ENCODE measurements around the gene RHOXF1.
"Not testable (repeated sequence)": the region's sequence is repeated elsewhere in the genome, so short reads cannot be mapped to it uniquely, and the experiment has no call there.

RHOXF1 gene

GRCh38 chrX:120115438-120115963 is at the start of gene RHOXF1:
Gene RHOXF1 (minus strand): TSS chrX:120115913. CDS start chrX:120115862, 51 bp downstream.
- no peak for DNase-seq

DNA sequence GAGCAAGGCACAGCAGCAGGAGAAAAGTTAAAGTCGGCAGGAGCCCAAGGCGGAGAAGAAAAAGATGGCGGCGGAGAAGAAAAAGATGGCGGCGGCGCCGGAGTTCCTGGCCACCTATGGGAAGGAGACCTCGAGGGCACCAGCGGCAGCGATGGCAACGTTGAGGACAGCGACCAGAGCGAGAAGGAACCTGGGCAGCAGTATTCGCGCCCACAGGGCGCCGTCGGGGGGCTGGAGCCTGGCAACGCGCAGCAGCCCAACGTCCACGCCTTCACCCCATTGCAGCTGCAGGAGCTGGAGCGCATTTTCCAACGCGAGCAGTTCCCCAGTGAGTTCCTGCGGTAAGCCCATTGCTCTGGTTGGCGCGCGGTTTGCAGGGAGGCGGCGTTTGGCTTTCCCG is 43.4 kb upstream of the RHOXF1 start:
- not testable (repeated sequence) for DNase-seq

- DNase-seq = not testable (repeated sequence)
Observed at GRCh38 chrX:120158313-120158712, 42.6 kb upstream of the RHOXF1 start, which contains the start of gene RHOXF2. Gene RHOXF2 (plus strand): TSS chrX:120158613. CDS start chrX:120158751, 138 bp downstream.

DNA sequence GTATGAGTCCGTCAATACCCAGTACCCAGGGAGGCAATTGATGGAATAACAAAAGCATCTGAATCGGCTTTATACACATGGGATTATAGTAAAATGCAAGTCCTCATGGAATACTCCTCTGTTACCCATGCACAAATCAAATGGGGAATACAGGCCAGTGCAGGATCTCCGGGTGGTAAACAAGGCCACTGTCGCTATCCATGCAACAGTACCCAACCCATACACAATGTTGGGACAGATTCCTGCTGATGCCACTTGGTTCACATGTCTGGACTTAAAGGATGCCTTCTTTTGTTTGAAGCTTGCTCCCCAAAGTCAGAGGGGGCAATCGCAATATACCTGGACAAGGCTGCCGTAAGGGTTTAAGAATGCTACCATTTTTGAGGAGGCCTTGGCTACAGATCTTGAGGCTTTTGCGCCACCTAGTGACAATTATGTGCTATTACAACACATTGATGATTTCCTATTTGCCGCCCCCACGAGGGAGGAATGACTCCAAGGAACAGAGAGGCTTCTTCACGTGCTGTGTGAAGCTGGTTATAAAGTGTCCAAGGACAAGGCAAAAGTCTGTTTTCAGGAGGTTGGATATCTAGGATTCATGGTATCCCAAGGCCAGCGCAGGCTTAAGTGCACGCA is 34.5 kb upstream of the RHOXF1 start:
- DNase-seq = not testable (repeated sequence)

GRCh38 chrX:120147537-120147936 is 31.8 kb upstream of the RHOXF1 start:
- DNase-seq = no peak

DNA sequence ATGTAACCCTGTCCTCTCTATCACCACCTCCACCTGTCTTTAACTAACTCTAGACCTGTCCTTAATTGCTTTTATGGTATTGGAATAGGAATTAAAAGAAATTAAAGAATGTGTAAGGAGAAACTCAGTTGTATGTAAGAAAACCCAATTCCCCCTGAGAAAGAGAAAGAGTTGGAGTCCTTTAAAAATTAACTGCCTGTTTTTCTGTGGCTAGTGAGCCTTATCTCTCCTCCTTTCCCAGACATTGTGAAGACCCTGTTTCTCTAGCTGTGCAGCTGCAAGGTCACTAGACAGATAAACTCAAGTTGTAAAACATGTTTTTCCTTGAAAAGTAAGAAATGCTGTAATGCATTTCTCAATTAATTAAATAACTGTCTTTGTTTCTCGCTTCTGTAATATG is 30.6 kb upstream of the RHOXF1 start:
- DNase-seq = not testable (repeated sequence)

DNA sequence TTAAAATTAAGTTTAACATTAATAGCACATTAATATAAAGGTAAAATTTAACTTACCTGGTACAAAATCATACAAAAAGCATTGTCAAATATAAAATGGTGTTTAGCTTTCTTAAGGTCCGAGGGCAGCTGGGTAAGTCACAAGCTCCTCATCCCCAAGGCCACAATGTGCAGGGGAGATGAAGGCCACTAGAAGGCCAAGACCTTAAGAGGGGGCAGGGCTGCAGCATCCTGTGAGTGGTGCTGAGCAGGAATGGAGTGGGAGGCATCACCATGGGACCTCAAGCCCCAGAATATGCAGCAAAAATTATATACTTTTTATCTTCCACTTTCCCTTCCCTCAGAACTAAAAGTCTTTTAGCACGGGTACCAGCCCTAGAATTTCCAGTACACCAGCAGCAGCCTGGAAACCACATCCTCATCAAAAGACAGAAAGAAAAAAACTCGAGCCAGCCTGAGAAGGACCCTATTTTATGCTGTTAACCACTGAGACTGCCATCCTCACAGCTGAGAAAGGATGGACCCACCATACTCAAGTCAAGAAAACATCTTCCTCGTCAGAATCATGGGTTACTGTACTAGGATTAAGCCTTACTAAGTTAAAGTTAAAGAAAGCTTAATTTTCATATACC is 29.7 kb upstream of the RHOXF1 start:
- no peak for DNase-seq

GRCh38 chrX:120144178-120144844 is 28.6 kb upstream of the RHOXF1 start:
- no peak for DNase-seq

DNA sequence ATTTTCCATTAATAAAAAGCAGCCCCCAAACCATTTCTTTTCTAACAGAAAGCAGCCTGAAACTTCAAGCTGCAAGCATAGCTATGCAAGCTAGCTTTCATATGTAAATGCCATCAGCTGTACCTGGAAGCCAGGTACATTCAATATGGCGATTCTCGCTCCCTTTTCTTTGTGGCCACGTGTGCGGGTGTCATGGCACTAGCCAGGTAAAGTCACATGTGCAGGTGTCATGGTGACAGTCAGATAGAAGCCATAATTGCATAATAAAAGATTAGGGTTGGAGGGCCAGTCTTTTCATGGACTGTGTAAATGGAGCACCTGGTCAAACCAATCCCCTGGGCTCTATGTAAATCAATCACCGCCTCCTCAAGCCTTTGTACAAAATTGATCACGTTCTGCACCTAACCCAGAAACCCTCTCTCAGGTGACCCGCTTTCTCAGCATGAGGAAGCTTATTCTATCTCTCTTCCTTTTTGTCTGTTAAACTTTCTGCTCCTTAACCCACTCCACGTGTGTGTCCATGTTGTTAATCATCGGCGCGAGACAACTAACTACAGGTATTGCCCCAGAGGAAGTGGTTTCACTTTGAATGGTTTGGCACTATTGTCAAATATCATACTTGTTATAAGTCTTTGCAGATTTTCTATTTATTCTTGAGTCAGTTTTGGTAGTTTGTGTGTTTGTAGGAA is 24.7 kb upstream of the RHOXF1 start:
- no peak for DNase-seq

- DNase-seq = no peak
Observed at GRCh38 chrX:120137439-120137838, 21.7 kb upstream of the RHOXF1 start.

DNA sequence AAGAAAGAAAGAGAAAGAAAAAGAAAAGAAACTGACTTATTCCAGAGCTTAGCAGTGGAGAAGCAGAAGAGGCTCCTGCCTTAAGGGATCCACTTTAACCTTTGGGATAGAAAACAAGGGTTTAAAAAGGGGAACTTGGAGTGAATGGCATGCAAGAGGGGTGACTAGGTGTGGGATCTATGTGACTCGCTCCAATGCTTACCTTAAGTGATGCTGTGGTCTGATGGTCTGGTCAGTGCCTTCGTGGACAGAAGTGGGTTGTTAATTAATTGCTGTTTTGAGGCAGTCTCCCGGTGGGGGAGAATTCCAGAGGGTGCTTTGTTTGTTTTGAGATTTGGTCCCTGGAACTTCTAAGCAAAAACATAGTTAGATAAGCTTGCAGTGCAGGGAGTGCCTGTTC is 21.1 kb upstream of the RHOXF1 start:
- DNase-seq = no peak

GRCh38 chrX:120136128-120136527 is 20.4 kb upstream of the RHOXF1 start:
- no peak for DNase-seq

- DNase-seq = not testable (repeated sequence)
Observed at GRCh38 chrX:120128306-120128846, 12.7 kb upstream of the RHOXF1 start.

DNA sequence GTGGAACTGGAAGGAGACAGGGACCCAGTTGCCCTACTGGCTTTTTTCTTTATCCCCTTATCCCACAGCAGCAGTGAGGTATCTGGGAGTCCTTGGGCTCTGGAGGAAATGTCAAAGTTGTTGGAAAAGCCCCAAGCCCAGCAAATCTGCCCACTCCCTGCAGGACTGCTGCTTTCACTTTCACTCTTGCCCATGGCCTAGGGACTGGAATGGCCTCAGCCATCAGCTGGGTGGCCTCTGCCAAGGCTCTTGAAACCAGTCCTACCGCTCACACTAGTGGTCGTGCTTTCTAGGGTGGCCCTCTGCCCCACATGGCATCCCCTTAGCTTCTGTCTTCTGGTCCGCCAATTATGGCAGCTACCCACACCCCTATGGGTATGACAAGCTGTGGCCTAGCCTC is 9.7 kb upstream of the RHOXF1 start:
- DNase-seq = no peak

- DNase-seq = no peak
Observed at GRCh38 chrX:120120223-120120622, 4.5 kb upstream of the RHOXF1 start.

GRCh38 chrX:120111611-120112010 is 4.1 kb downstream of the RHOXF1 start:
- no peak for DNase-seq

DNA sequence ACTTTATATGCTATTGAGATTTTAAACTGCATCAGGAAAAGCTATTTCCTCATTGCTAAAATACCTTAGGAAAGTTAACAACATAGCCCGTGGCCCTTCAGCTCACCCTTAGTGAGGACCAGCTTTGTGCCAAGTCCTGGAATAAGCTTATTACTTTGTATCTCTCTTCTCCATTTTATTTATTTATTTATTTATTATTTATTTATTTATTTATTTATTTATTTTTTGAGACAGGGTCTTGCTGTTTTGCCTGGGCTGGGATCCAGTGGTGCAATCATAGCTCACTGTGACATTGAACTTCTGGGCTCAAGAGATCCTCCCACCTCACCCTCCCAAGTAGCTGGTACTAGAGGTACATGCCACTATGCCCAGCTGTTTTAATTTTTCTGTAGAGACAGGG is 6.3 kb downstream of the RHOXF1 start:
- no peak for DNase-seq

GRCh38 chrX:120104707-120105106 is 11.0 kb downstream of the RHOXF1 start:
- DNase-seq = not testable (repeated sequence)

DNA sequence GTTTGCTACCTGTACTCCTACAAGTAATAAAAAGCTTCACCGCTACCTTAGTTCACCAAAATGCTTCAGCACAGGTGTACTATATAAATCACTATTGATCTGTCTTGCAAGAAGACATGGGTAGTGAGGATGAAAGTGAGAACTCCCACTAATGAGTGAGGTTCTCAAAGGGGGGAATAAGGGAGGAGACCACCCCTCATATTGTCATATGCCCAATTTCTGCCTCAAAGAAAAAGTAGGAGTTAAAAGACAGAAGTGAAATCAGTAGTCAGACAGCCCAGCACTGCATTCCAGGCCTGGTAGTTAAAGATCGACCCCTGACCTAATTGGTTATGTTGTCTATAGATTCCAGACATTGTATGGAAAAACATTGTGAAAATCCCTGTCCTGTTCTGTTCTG is 14.7 kb downstream of the RHOXF1 start:
- DNase-seq = not testable (repeated sequence)

- DNase-seq = no peak
Observed at GRCh38 chrX:120090208-120090607, 25.5 kb downstream of the RHOXF1 start.

DNA sequence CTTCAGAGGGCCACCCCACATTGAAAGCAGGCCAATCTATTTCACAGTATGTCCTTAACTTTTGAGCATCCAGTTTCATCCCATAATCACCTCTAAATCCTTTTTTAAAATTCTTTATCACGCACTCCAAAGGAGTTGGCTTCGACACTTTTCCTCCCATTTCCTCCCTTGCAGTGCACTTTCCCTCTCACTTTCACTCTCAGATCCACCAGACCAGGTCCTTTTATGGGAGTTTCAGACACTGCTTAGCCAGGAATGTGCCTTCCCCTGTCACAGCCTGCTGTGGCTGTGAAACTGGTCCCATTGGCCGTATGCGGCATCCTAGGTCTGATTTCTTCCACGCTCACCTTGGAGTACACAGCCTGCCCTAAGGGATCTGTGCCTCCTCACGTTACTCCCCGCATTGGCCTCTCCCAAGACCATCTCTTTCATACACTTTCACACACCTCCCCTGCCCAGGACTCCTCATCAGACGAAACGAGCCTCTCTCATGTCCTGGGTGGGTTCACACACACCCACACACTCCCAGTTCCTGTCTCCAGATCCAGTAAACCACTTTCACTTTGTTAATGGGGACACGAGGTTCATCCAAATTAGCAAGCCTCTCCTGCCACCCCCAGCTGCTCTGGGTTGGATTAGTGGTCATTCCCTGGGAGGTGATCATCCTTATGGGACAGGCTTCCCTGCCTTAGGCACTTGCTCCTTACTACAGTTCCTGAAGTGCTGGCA is 28.3 kb downstream of the RHOXF1 start:
- no peak for DNase-seq

DNA sequence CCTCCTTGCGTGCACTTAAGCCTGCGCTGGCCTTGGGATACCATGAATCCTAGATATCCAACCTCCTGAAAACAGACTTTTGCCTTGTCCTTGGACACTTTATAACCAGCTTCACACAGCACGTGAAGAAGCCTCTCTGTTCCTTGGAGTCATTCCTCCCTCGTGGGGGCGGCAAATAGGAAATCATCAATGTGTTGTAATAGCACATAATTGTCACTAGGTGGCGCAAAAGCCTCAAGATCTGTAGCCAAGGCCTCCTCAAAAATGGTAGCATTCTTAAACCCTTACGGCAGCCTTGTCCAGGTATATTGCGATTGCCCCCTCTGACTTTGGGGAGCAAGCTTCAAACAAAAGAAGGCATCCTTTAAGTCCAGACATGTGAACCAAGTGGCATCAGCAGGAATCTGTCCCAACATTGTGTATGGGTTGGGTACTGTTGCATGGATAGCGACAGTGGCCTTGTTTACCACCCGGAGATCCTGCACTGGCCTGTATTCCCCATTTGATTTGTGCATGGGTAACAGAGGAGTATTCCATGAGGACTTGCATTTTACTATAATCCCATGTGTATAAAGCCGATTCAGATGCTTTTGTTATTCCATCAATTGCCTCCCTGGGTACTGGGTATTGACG is 30.0 kb downstream of the RHOXF1 start:
- DNase-seq = not testable (repeated sequence)

Data from CD4-positive, alpha-beta T cell treated with Interleukin-12 subunit alpha and Interleukin-12 subunit beta, for 1 hour (primary cell).